Inflammatory macrophage (primary cell): ENCODE results near the gene GATC.
"Not testable (repeated sequence)": the region's sequence is repeated elsewhere in the genome, so short reads cannot be mapped to it uniquely, and the experiment has no call there.

ENCODE experiments used
- DNase-seq, 2 donors: peaks; one replicate each; pipeline ENCODE4 v3.0.0-alpha.2; 2020 to 2022

The GATC gene

GRCh38 chr12:120470150-120470784 lies 24.0 kb downstream of the GATC start:
- no peak for DNase-seq

GRCh38 chr12:120472521-120472920 lies 26.3 kb downstream of the GATC start:
- peak; percentile 50 to 58 for DNase-seq

- DNase-seq = peak in 1 of 2 donors; percentile 4
Observed at GRCh38 chr12:120473807-120474615, 27.8 kb downstream of the GATC start.

GRCh38 chr12:120474616-120474960 lies 28.3 kb downstream of the GATC start:
- DNase-seq = peak; percentile 84 to 92

- no peak for DNase-seq
Observed at GRCh38 chr12:120475643-120476042, 29.4 kb downstream of the GATC start.

- no peak for DNase-seq
Observed at GRCh38 chr12:120479458-120479857, 33.2 kb downstream of the GATC start.

GRCh38 chr12:120480211-120480610 lies 34.0 kb downstream of the GATC start:
- no peak for DNase-seq

- DNase-seq = no peak
Observed at GRCh38 chr12:120481022-120481767, 35.0 kb downstream of the GATC start.

GRCh38 chr12:120483621-120484020 lies 37.4 kb downstream of the GATC start:
- DNase-seq = peak; percentile 31 to 48

- DNase-seq = no peak
Observed at GRCh38 chr12:120485961-120486881, 40.0 kb downstream of the GATC start.

GRCh38 chr12:120487552-120487951 lies 41.3 kb downstream of the GATC start:
- not testable (repeated sequence) for DNase-seq

- no peak for DNase-seq
Observed at GRCh38 chr12:120488057-120488640, 41.9 kb downstream of the GATC start.

GRCh38 chr12:120489018-120489417 lies 42.8 kb downstream of the GATC start:
- no peak for DNase-seq

- DNase-seq = no peak
Observed at GRCh38 chr12:120490325-120490724, 44.1 kb downstream of the GATC start.

GRCh38 chr12:120490833-120491512 lies 44.7 kb downstream of the GATC start:
- DNase-seq = no peak

GRCh38 chr12:120495186-120495730 lies 49.0 kb downstream of the GATC start:
- no peak for DNase-seq

- DNase-seq = peak; percentile 97 to 99
Observed at GRCh38 chr12:120495731-120496412, 49.6 kb downstream of the GATC start, which contains the start of gene DYNLL1. Gene DYNLL1, plus strand, starts transcription at chr12:120496113. Its CDS starts 309 bp downstream, at chr12:120496422.

GRCh38 chr12:120496413-120497340 lies 50.4 kb downstream of the GATC start:
- DNase-seq = peak; percentile 67 to 77

- DNase-seq = no peak
Observed at GRCh38 chr12:120497524-120498150, 51.4 kb downstream of the GATC start.
